Caco-2 (cell line): ENCODE results near the gene MAP3K21. TPM values are rescaled to one million over a fixed set of nuclear protein-coding genes. Genes with fewer than 3 reads are reported as not detected.

ENCODE experiments used
- BruUV-seq: library from RNA; stranded (reverse); fragments of 400-500 nt; replicated peaks from 2 replicates; lab custom pipeline; 2021; lab: Mats Ljungman, UMichigan
- CTCF ChIA-PET: fragments of 300-600 bp; sonication (Branson Sonifier 250); formaldehyde crosslinking; loops from one replicate; lab custom pipeline; 2022; ENCODE audit warnings: antibody characterized with exemption; lab: Charles Lee
- POLR2A ChIA-PET: fragments of 300-600 bp; sonication (Branson Sonifier 250); formaldehyde crosslinking; loops from one replicate; lab custom pipeline; 2022; ENCODE audit warnings: antibody characterized with exemption; lab: Charles Lee
- DNase-seq, 2 experiments: peaks; one replicate each; pipeline versions ENCODE4 v3.0.0 to v3.0.0-alpha.2; 2020 to 2022
- H3K27me3 ChIP-seq: replicated peaks from 2 replicates; pipeline ENCODE4 v1.6.0; 2011; ENCODE audit warnings: low read length; ENCODE audit not compliant: control insufficient read depth, insufficient read depth
- H3K36me3 ChIP-seq: 2 replicates; pipeline ENCODE4 v1.5.1; 2011; ENCODE audit warnings: low read length; ENCODE audit not compliant: control insufficient read depth, insufficient read depth
- H3K4me1 ChIP-seq: fragments of 250-450 bp; sonication (Bioruptor Pico); 2 replicates; pipeline ENCODE4 v1.5.1; 2020; ENCODE audit warnings: mild to moderate bottlenecking
- H3K4me3 ChIP-seq: 2 replicates; pipeline ENCODE4 v1.5.1; 2011; ENCODE audit warnings: low read depth, mild to moderate bottlenecking, control low read depth, low read length
- H3K9me3 ChIP-seq: fragments of 250-450 bp; sonication (Bioruptor Pico); 2 replicates; pipeline ENCODE4 v1.5.1; 2020; ENCODE audit warnings: mild to moderate bottlenecking, moderate library complexity
- H3K27ac Mint-ChIP-seq: one replicate; pipeline ENCODE4 v1.8.0; 2022; ENCODE audit warnings: mixed read lengths; ENCODE audit not compliant: unreplicated experiment
- H3K27me3 Mint-ChIP-seq: one replicate; pipeline ENCODE4 v1.8.0; 2022; ENCODE audit warnings: mixed read lengths; ENCODE audit not compliant: insufficient read depth, unreplicated experiment
- H3K36me3 Mint-ChIP-seq: one replicate; pipeline ENCODE4 v1.8.0; 2022; ENCODE audit warnings: mild to moderate bottlenecking, mixed read lengths; ENCODE audit not compliant: insufficient read depth, unreplicated experiment
- H3K4me1 Mint-ChIP-seq: one replicate; pipeline ENCODE4 v1.8.0; 2022; ENCODE audit warnings: low read depth, mixed read lengths; ENCODE audit not compliant: unreplicated experiment
- H3K4me3 Mint-ChIP-seq: one replicate; pipeline ENCODE4 v1.8.0; 2022; ENCODE audit warnings: mild to moderate bottlenecking, moderate library complexity, mixed read lengths; ENCODE audit not compliant: unreplicated experiment
- H3K9me3 Mint-ChIP-seq: one replicate; pipeline ENCODE4 v1.8.0; 2022; ENCODE audit warnings: mixed read lengths; ENCODE audit not compliant: unreplicated experiment
- intact Hi-C: fragments of 100-400 bp; cut with micrococcal nuclease; formaldehyde crosslinking; loops from one replicate; pipeline ENCODE4 v1.10.0; 2022; ENCODE audit not compliant: unreplicated experiment
- total RNA-seq: library from RNA; stranded (reverse); gene quantifications from 2 replicates; pipeline ENCODE4 v1.2.3, GENCODE V29; 2022
- TF ChIP-seq, protein P1 (sequence below), 2 experiments: fragments of 200-600 bp in 1 of 2; IDR thresholded peaks; 1 replicate in 1 of 2; 2 replicates in 1 of 2; pipeline versions ENCODE4 v1.5.1 to v1.8.0; 2011 to 2022; ENCODE audit warnings: antibody characterized with exemption in 1 of 2, control low read depth in 1 of 2, inconsistent platforms in 1 of 2, low read depth in 1 of 2, low read length in 1 of 2, mild to moderate bottlenecking in 1 of 2, moderate library complexity in 1 of 2; ENCODE audit not compliant: insufficient read depth in 1 of 2, severe bottlenecking in 1 of 2, unreplicated experiment in 1 of 2

Gene MAP3K21
- total RNA-seq, 1 experiment from 2014 or later = 10.4 TPM

DNA sequence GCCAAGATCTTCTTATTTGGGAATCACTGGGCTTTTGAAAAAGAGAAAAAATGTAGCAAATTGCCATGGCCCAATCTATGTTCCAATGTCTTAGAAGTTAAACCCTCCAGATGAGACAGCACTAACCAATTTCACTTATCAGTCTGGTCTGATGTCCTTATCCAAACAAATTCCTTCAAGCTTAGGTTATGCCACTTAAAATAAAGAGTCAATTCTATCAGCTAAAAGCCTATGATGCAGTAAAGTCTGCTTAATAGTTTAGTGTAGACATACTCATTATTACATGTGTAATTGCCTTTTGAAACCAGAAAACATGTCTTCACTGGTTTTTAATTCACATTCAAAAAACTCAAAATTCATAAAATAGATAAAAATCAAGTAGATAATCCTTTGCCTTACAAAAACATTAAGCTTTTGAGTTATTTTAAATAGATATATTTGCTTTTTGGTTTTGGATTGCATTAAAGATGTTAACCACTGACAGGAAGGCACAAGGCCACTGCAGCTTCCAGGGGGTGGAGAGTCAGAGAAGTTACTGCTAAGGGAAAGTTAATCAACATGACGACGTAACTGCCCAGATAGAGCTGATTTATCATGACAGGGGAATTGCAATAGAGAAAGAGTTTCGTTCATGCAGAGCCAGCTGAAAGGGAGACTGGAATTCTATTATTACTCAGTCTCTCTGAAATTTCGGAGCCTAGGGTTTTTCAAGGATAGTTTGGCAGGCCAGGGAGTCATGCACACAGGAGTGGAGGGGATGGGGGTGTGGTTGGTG is 106.1 kb downstream of the MAP3K21 start:
- intact Hi-C loops = no loop called here
- Mint-ChIP-seq H3K27ac (no peak overlapping the region), H3K36me3 (no peaks in the 10 kb centered on the region), H3K27me3 (peaks cover under 1% of the 10 kb centered on the region), H3K4me1 (no peaks in the 10 kb centered on the region), H3K9me3 (no peaks in the 10 kb centered on the region), H3K4me3 (no peak overlapping the region)
- TF ChIP-seq, protein P1, sequence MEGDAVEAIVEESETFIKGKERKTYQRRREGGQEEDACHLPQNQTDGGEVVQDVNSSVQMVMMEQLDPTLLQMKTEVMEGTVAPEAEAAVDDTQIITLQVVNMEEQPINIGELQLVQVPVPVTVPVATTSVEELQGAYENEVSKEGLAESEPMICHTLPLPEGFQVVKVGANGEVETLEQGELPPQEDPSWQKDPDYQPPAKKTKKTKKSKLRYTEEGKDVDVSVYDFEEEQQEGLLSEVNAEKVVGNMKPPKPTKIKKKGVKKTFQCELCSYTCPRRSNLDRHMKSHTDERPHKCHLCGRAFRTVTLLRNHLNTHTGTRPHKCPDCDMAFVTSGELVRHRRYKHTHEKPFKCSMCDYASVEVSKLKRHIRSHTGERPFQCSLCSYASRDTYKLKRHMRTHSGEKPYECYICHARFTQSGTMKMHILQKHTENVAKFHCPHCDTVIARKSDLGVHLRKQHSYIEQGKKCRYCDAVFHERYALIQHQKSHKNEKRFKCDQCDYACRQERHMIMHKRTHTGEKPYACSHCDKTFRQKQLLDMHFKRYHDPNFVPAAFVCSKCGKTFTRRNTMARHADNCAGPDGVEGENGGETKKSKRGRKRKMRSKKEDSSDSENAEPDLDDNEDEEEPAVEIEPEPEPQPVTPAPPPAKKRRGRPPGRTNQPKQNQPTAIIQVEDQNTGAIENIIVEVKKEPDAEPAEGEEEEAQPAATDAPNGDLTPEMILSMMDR (IDR thresholded peaks at IDR 0.05; ENCODE audit: insufficient read depth in 1 of 2, low read depth in 1 of 2, low read length in 1 of 2, severe bottlenecking in 1 of 2, unreplicated experiment in 1 of 2) = no peak
- no peaks in the 10 kb centered on the region for H3K9me3 ChIP-seq
- H3K36me3 ChIP-seq = no peaks in the 10 kb centered on the region
- no peak overlapping the region for H3K4me3 ChIP-seq
- H3K27me3 ChIP-seq = no peaks in the 10 kb centered on the region
- H3K4me1 ChIP-seq = no peaks in the 10 kb centered on the region
- no TSS peak for BruUV-seq
- ChIA-PET CTCF (no interaction called here), POLR2A (no interaction called here)
- DNase-seq = no peak

Other genes starting within 250 kb of the MAP3K21 start
- gene PCNX2, start 32.0 kb upstream of the MAP3K21 start, total RNA-seq = 15.0 and 18.0 TPM in 2 replicates